Kasumi-1 (cell line): Measurements from ENCODE around the gene UBTD2.

ENCODE experiments used
- DNase-seq, 2 experiments: peaks; one replicate each; lab custom pipeline; 2025; lab: John Stamatoyannopoulos, UW

UBTD2 gene

GRCh38 chr5:172171118-172171517 is 112.4 kb downstream of the UBTD2 start:
- no peak for DNase-seq

GRCh38 chr5:172170251-172170701 is 113.3 kb downstream of the UBTD2 start:
- no peak for DNase-seq

- no peak for DNase-seq
Measured at GRCh38 chr5:172169216-172169615, 114.3 kb downstream of the UBTD2 start.

DNA sequence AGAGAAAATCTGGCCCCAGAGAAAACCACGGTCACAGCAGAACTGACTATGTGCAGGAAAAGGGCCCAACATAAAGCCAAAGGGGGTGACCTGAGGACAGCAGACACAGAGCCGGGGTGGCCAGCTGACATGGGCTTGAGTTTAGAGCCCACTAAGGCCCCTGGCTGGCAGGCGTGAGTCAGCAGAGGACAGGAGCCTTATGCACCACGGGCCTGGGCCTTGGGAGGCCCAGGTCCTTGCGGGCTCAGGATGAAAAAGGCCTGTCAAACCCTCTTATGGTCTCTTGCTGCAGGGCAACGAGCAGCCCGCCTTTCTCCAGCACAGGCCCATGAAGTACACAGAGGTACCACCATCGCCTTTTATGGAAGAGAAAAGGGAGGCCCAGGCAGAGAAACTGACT is 115.3 kb downstream of the UBTD2 start:
- no peak for DNase-seq

DNA sequence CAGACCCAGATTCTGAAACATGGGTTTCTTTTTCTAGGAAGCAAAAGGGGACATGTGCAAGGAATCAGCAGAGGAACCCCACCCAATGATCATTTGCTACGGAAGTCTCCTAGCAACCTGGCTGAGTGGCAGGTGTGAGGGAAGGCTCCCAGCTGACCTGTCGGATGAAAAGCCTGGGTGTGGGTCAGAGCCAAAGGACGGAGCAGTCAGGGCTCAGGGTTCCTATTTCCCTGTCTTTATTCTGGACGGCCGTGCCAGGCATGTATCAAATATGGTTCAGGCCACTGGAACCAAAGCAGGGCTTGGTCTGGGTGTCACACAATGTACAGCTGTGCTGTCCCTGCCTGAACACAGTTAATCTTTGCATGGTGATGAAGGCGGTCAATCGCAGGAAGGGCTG is 115.7 kb downstream of the UBTD2 start:
- no peak for DNase-seq

GRCh38 chr5:172166030-172166826 is 117.3 kb downstream of the UBTD2 start:
- DNase-seq = no peak

- DNase-seq = no peak
Measured at GRCh38 chr5:172165465-172165864, 118.1 kb downstream of the UBTD2 start.

- DNase-seq = no peak
Measured at GRCh38 chr5:172164769-172165212, 118.8 kb downstream of the UBTD2 start.

DNA sequence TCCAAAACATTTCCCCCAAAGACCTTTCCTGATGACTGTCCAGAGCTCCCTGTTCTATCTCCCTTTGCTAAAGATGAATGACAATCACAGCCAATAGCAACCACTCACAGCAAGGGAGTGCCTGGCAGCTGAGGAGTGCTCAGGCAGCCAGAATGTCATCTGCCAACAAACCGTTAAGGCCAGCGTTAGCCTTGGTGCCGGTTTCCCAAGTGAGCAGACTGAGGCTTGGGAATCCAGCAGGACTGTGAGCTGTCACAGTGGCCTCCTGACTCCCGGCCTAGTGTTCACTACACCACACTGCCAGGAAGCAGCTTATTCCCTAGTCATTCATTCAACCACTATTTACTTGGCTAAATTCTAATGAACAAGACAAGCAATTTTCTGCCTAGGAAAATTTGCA is 120.2 kb downstream of the UBTD2 start:
- no peak for DNase-seq

- DNase-seq = no peak
Measured at GRCh38 chr5:172162987-172163343, 120.6 kb downstream of the UBTD2 start.

GRCh38 chr5:172162323-172162986 is 121.1 kb downstream of the UBTD2 start:
- DNase-seq = peak in 1 of 2 experiments; percentile 8

DNA sequence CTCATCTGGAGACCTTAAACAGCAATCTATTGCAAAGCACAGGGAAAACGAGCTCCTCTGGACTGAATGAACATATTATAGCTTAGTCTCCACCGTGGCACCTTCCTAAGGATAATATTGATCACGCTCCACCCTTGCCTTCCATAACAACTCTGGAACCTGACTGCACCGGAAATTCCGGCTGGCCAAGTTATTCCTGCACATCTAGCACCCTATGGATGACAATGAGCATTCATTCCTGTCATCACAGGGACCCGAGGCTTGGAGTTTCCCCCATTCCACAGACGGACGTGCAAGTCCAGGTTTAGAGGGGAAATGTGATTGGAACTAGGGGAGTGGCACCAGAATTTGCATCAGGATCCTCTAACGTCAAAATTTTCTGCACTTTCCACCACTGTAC is 123.1 kb downstream of the UBTD2 start:
- no peak for DNase-seq
